HG03521 (cell line): ENCODE data around the gene MED23.

ENCODE experiments used
- ATAC-seq: cut with Tn5 transposase; IDR thresholded peaks from one replicate; pipeline ENCODE4 v1.9.1; 2021; ENCODE audit warnings: mild to moderate bottlenecking, moderate library complexity; ENCODE audit not compliant: unreplicated experiment

Gene MED23

DNA sequence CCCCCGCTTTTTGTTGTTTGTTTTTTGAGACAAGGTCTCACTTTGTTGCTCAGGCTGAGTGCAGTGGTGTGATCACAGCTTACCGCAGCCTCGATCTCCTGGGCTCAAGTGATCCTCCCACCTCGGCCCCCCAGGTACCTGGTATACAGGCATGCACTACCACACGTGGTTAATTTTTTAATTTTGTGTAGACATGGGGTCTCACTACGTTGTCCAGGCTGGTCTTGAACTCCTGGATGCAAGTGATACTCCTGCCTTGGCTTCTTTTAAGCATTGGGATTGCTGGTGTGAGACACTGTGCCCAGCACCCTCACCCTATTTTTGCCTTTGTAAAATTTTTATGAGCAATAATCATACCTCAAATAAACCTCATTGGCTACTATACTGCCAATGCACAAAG is 14.5 kb upstream of the MED23 start:
- no peak for ATAC-seq

DNA sequence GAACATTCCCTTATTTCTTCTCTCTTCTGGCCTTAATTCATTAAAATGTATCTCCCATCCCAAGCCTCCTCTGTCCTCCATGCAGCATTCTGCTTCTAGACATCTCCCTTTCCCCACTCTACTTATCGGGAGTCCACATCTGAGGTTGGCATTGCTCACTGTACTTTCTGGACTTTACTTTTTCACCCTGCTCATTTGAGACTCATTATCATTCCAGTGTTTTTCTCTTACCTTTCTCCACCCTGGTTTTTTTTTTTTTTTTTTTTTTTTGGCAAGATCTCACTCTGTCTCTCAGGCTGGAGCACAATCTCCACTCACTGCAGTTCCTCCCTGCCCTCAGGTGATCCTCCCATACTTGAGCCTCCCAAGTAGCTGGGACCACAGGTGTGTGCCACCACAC is 13.5 kb upstream of the MED23 start:
- no peak for ATAC-seq

DNA sequence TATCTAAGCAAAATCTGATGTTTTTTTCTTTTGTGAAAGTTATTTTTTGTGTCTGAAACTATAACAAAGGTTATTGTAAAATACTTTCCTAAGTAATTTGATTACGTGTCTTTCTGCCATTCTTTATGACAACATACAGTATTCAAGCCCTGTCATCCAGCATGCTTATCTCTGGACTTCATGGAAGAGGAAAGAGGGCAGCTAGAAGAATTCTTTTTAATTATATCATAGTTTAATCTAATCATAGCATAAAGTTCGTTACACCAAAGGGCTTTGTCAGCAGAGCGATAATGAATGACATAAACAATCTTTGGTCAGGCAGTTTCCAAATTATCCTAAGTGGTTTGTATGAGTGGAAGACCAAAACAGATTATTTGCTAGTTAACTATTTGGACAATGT is 12.5 kb upstream of the MED23 start:
- ATAC-seq: no peak

DNA sequence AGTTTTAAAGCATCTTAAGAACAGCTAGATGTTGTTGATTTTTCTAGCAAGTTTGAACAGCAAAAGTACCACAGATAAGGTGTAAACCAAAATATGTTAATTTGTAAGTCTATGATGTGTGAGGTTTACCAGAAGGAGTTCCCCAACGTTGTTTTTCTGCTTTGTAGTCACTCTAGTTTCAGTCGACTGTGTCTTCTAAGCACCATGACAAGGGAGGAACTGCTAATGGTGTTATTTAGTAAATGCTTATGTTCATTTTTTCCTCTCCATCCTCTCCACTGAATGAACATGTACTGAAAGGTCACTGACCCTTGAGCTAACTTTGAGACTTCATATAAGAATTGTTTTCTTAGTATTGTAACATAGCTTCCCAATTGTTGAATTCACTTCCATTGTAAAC is 12.1 kb upstream of the MED23 start:
- ATAC-seq: peak; percentile 55

DNA sequence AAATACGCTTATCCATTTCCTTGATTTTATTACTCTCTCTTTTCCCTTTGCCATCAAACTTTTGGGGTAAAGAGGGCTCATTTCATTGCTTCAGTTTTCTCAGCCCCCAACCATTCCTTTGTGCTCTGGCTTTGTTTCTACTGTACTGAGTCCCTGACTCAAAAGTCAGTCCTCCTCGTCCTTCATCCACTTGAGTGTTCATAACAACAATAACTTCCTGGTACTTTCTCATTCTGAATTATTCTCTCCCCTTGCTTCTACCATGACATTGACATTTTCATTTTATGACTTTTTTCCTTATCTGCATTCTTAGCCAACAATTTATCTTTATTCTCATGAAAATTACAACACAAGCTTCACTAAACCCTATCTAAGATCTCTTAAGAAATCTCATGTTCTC is 10.0 kb upstream of the MED23 start:
- ATAC-seq: no peak

DNA sequence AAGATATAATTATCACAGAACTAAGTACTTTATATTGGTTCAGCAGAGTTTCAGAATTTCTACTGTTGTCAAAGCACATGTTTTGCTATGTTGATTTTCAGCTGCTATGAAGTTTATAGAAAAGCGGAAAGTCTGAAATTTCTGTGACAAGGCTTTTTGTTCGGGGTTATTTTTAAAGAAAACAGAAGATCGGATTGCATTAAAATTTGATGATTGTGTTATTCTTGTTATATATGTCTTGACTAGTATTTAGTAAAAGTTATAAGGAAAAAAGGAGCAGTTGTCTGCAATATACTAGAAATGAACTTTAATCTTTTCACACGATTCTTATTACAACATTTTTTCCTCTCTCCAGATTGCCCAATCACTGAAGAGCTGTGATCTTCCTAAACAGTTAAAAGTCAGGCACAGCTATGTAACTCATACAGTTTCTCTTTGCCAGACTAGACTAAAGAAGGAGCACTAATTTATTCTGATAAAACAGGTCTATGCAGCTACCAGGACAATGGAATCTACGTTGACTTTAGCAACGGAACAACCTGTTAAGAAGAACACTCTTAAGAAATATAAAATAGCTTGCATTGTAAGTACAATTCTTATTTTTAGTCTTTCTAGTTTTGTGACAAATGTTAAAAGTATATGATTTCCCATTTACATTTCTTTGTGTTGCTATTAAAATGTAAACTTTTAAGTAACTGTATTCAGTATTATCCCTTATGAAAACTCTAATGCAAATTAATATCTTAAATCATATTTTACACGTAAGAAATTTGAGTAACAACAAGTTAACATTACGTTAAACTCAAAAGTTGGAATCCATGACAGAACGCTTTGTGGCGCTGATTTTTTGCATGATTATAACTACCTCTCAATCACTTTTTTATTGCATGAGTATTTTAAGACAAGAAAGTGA is 9.1 kb upstream of the MED23 start, which contains the start of gene ENPP3:
Gene ENPP3, plus strand, starts transcription at position 423 of the 913 bp plus-strand sequence. Its CDS starts 83 bp downstream, at position 506.
- no peak for ATAC-seq

DNA sequence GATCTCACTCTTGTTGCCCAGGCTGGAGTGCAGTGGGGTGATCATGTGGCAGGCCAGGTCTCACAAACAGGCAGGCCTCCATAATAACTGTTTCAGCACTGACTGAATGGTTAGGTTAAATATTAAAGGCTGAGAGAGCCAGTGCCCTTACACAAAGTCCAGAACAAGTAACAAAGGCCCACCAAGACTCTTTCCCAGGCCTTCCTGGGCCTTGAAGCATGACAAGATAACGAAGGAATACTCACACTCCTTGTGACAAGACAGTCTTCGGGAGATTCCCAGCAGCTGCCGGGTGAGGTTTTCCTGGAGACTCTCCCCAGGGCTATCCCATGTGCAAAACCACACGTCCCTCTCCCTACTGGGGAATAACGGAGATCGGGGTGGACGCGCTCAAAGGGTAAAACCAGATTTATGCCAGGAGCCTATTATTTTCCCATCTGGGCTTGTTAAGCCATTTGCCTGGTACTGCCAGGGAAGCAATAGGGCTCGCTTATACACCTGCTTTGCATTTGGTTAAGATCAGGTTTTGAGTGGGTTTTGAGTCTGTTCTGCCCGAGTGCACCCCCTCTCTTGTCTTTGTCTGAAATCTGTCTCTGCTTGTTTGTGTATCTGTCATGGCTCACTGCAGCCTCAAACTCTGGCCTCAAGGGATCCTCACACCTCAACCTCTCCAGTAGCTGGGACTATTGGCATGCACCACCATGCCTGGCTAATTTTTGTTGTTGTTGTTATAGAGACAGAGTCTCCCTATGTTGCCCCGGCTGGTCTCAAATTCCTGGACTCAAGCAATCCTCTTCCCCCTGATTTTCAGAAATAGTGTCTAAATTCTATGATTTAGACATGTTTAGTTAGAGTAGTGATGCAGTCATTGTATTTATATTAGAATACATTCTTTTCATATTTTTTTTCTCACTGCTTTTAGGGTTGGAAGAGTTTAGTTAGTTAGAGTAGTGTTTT is 7.6 kb upstream of the MED23 start:
- peak; percentile 76 for ATAC-seq

DNA sequence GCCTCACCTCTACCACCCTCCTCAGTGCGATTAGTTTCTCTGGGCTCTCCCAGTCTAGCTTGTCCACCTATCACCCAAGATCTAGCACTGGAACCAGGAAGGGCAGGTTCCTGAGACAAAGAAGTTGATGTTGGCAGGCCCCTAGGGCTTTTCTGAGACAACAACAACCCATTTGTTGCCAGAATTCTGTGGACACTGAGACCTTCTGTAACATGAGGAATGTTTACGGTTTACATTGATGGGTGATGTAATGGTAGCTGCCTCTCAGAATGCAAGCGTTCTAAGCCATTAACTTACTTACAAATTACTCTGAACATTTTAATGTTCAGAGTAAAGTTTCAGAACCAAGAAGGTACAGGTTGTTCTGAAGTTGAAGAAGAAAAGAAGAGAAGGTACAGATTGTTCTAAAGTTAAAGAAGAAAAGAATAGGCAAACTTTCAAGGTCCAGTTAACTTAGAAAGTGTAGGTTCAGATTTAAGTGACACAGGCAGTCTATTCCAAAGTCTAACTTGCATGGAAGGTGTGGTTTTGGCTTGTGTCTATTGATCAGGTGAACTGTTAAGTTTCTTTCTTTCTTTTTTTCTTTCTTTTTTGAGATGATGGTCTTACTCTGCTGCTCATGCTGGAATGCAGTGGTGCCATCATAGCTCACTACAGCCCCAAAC is 3.7 kb upstream of the MED23 start:
- ATAC-seq: no peak

DNA sequence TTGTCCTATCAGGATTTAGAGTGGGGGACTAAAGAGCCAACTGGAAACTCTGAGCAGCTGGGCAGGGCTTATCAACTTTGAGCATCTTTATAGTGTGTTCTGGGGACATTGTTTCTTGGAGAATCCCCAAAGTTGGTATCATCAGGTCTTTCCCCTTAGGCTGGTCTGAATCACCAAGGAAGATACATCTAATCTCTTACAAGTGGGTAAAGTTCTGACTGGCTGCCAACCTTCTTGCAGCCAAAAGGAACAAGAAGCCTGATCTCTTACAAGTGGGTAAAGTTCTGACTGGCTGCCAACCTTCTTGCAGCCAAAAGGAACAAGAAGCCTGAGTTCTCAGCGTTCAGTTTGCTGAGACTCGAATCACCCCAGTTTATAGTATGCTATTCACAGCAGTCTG is 1.6 kb upstream of the MED23 start:
- ATAC-seq: no peak

DNA sequence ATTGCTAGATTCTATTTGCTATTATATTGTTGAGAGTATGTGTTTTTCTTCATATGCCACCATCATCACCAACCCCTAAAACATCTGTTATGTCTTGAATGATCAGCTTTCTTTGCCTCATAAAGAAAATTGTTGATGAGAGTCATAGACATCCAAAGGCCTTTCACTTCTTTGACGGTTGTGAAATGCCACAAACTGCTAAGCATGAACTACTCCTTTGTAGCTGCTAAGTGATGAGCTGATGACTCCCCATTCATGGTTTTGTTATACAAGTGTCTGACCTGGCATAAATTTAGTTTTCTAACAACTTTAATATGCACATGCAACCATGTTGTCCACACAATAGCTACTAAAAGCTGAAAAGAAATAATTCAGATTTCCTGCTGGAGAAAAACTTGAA is 684 bp upstream of the MED23 start:
- no peak for ATAC-seq

DNA sequence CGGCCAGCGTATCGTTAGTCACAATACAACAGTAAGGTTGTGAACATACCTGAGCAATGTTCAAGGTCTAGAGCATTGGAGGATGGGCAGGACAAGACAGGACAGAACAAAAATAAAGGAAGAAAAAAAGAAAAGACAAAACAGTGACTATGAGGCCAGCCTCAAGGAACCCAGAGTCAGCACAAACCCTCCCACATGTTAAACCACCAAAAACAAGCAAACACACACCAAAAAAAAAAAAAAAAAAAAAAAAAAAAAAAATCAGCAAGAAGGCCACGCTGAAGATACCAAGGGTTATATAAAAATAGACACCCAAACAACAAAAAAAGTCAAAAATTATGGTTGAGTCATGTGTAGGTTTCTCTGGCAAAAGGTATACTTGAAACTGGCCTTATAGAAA is 12.8 kb downstream of the MED23 start:
- no peak for ATAC-seq

DNA sequence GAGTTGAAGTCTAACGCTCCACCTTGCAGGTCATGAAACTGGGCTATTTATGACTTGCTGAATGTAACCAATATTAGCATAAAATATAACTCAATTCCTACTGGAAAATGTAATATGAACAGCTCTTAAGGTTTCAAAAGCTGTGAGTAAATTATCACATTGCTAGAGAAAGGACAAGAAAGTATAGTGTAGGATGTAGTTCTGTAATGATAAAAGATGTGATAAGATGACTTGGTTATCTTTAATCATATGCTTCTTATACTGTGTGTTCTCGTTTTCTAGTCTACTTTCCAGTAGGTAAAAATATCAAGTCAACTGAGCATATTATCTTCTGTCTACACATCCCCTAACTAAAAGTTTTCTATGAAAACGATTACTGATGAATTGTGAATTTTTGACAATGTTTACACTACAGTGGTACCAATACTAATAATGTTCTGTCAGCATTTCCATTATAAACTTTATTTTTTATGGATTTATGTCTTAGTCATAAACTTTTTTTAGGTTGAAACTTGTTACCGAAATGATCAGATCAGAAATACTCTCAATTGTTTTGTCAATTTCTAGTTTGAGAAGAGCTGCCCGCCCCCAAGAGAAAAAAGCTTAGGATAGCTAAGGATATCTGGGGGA is 14.6 kb downstream of the MED23 start:
- no peak for ATAC-seq

DNA sequence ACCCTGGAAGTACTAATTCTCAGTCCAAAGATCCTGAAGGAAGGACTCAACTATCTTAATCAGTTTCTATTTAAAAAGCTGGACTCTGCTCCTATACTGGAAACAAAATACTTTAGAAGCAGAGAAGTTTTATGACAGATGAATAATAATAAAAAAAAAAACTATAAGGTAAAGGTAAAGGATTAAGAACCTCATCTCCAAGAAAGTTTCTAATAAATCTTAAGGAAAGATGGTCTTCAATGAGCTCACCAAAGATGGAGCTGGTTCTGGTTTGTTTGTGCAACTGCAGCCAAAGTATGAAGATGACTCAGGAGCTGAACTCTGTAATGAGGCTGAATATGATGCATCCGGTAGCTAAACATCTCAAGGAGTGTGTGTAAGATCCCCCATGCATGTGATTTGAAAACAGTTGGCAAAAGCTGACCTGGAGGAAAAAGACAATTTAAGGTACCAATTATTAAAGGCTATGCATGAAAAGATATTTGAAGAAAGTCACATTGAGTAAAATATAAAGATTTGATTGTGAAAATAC is 25.2 kb downstream of the MED23 start:
- ATAC-seq: no peak

DNA sequence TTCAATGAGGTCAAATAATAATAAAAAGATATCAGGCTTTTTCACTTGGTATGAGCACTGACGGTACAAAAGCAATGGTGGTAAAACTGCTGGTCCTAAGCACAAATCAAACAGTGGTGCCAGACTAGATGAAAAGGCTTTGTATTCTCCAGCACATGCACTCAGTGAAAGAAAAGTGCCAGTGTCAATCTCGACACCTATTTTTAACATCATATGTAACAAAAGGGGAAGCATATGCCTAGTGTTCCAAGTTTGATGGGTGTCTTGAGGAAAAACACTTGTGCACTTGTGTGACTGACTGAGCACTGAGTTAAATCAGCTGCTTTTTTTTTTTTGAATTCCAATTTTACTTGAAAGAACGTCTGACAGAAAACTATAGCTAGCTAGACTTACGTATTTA is 27.3 kb downstream of the MED23 start:
- no peak for ATAC-seq

DNA sequence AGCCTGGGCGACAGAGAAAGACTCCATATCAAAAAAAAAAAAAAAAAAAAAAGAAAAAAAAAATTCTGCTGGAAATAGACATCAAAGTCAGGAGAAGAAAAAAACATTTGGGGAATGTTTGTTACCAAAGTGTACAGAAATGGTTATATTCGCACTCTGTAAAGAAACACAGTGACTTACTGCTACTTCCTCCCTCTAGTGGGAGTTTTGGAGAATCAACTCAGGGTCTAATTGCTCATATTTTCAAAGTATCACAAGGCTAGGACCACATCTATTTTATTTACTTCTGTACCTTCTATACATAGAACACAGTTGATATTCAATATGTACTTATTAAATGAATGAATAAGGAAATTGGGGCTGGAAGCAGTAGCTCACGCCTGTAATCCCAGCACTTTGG is 30.6 kb downstream of the MED23 start:
- no peak for ATAC-seq

DNA sequence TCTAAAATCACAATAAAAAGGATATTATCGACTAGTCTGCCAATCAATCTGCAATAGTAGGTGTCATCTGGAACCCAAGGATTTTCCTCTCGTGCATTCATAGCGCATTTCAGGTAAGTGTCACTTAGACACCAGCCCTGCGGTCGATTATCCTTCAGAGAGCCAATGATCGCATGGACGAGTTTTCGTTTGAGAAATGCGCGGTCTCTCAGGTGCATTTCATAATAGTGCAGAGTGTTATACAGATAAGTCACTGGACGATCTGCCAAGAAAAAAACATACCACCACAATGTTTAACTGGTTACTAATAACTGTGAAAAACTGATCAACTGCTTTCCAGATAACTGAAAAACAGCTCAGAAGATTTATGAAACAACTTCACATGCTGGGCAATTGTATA is 34.0 kb downstream of the MED23 start:
- no peak for ATAC-seq

DNA sequence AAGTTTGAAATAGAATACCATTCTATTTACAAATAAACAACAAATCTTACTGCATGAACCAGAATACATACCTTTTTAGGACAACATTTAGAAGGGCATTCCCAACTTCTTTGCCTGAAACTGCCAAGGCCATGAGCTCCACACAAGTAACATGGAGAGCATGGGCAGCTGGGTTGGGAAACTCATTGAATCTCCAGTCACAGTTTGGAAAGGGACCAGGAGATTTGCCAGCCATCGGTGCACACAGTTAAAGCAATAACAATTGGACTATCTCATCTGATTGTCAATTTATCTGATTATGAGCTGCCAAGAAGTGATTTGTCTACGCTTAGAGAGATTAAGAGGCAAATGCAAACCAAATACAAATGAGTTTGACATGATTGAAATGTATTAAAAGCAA is 35.1 kb downstream of the MED23 start:
- ATAC-seq: no peak

DNA sequence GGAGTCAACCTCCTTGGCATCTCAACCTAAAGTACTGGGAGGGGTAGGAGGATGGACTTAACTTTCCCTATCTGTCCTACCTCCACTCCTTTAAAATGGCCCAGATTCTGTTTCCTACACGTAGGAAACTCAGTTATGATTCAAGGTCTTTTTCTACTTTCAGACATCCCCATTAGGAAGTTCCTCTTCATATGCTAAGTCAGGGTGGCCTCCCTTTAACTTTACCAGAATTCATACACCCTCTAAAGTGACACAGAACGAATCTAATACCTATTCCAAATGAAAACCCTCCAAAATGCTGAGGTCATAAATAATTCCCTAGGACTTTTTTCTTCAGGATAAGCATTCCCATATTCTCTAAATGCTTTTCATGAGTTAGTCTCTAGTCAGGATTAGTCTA is 39.4 kb downstream of the MED23 start:
- no peak for ATAC-seq

DNA sequence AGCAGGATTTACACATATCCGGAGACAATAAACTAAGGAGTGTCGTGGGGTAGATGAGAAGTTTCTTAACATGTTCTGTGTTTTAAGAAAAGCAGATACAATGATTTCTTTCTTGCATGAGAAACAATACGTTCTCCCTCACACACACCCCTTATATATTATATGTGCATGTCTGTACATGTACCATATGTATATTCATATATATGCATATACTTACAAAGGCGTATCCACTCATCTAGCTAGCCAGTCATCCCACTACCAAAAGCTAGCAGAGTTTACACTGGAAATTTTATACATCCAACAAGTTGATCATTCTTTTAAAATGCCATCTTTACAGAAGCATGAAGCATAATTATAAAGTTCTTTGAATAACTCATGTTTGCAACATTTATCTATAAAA is 40.1 kb downstream of the MED23 start:
- ATAC-seq: no peak

DNA sequence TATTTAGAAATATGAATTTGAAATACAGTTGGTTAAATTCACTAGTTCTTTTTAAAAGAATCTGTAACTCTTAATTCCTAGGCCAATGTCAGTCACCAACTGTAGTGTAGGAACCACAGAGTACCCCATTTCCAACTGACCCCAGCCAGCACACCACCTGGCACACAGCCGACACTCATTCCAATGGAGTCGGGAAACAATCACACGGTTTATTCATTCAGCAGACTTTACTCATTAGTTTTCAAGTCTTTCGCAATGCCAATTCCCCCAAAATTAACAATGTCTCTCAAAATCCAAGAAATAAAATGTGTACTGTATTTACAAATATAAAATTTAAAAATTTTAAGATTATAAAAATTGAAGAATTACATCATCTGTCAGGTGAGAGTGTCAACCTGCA is 41.5 kb downstream of the MED23 start:
- no peak for ATAC-seq

DNA sequence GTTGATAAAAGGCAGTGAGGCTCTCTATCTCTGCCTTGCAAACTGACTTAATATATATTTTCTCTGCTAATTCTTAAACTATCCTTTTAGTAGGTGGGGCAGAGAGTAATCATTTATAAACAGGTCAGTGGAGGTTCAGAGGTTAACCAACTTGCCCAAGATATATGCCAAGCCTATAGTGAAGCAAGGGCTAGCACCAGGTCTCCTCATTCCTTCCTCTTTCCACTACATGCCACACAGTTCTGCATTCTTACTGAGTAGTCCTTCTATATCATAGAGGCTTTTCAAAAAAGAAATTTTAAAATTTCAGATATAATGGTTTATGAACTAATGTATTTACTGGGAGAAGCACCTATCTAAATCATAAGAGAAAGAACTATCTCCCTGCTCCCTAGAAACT is 46.5 kb downstream of the MED23 start:
- no peak for ATAC-seq
